Astrocyte (in vitro differentiated cells and primary cell): ENCODE measurements around the gene RNFT2. TPM values are rescaled to one million over a fixed set of nuclear protein-coding genes. Genes with fewer than 3 reads are reported as not detected.

Experiments used
- DNase-seq: peaks from one replicate; pipeline ENCODE4 v3.0.0-alpha.2; 2010; ENCODE audit warnings: low read depth
- FAIRE-seq: peaks from 2 replicates; lab custom pipeline; 2011; peaks lifted over from hg19 to GRCh38; lab: Jason Lieb, UNC
- H2AFZ ChIP-seq: 2 replicates; pipeline ENCODE4 v1.6.0; 2012; ENCODE audit warnings: low read depth, low read length, inconsistent platforms
- H3K27ac ChIP-seq: 2 replicates; pipeline ENCODE4 v1.5.1; 2011; ENCODE audit warnings: low read depth, low read length, inconsistent platforms
- H3K27me3 ChIP-seq: 2 replicates; pipeline ENCODE4 v1.6.0; 2011; ENCODE audit warnings: low read length, inconsistent platforms; ENCODE audit not compliant: insufficient read depth
- H3K36me3 ChIP-seq: 2 replicates; pipeline ENCODE4 v1.5.1; 2011; ENCODE audit warnings: low read length, inconsistent platforms; ENCODE audit not compliant: insufficient read depth
- H3K4me1 ChIP-seq: 2 replicates; pipeline ENCODE4 v1.5.1; 2011; ENCODE audit warnings: low read length, inconsistent platforms; ENCODE audit not compliant: insufficient read depth
- H3K4me2 ChIP-seq: 2 replicates; pipeline ENCODE4 v1.6.0; 2012; ENCODE audit warnings: low read length, inconsistent platforms
- H3K4me3 ChIP-seq: 2 replicates; pipeline ENCODE4 v1.5.1; 2011; ENCODE audit warnings: low read depth, mild to moderate bottlenecking, low read length, inconsistent platforms; ENCODE audit not compliant: insufficient read depth
- H3K79me2 ChIP-seq: 2 replicates; pipeline ENCODE4 v1.6.0; 2012; ENCODE audit warnings: mild to moderate bottlenecking, low read length, inconsistent platforms; ENCODE audit not compliant: insufficient read depth
- H3K9ac ChIP-seq: 2 replicates; pipeline ENCODE4 v1.6.0; 2012; ENCODE audit warnings: mild to moderate bottlenecking, low read length, inconsistent platforms
- H3K9me3 ChIP-seq: 2 replicates; pipeline ENCODE4 v1.5.1; 2012; ENCODE audit warnings: low read depth, mild to moderate bottlenecking, low read length, inconsistent platforms; ENCODE audit not compliant: insufficient read depth
- H4K20me1 ChIP-seq: 2 replicates; pipeline ENCODE4 v1.6.0; 2012; ENCODE audit warnings: low read length, inconsistent platforms; ENCODE audit not compliant: insufficient read depth
- H3K27ac Mint-ChIP-seq: one replicate; pipeline ENCODE4 v1.8.0; 2021; ENCODE audit warnings: mild to moderate bottlenecking, mixed read lengths; ENCODE audit not compliant: unreplicated experiment
- H3K27me3 Mint-ChIP-seq: one replicate; pipeline ENCODE4 v1.8.0; 2021; ENCODE audit warnings: low read depth, mixed read lengths; ENCODE audit not compliant: unreplicated experiment
- H3K36me3 Mint-ChIP-seq: one replicate; pipeline ENCODE4 v1.8.0; 2021; ENCODE audit warnings: low read depth, mixed read lengths; ENCODE audit not compliant: unreplicated experiment
- H3K4me1 Mint-ChIP-seq: one replicate; pipeline ENCODE4 v1.8.0; 2021; ENCODE audit warnings: low read depth, mixed read lengths; ENCODE audit not compliant: unreplicated experiment
- H3K4me3 Mint-ChIP-seq: one replicate; pipeline ENCODE4 v1.8.0; 2021; ENCODE audit warnings: mild to moderate bottlenecking, moderate library complexity, mixed read lengths; ENCODE audit not compliant: unreplicated experiment
- H3K9me3 Mint-ChIP-seq: one replicate; pipeline ENCODE4 v1.8.0; 2021; ENCODE audit warnings: mild to moderate bottlenecking, mixed read lengths; ENCODE audit not compliant: unreplicated experiment
- CTCF ChIP-seq: IDR thresholded peaks from 2 replicates; pipeline ENCODE4 v1.5.1; 2011; ENCODE audit warnings: low read depth, mild to moderate bottlenecking, inconsistent platforms, low read length, moderate library complexity; ENCODE audit not compliant: insufficient read depth
- EZH2 ChIP-seq: IDR thresholded peaks from 2 replicates; pipeline ENCODE4 v1.6.1; 2012; ENCODE audit warnings: mild to moderate bottlenecking, low read length, inconsistent platforms; ENCODE audit not compliant: insufficient read depth
- total RNA-seq: library from RNA; stranded (reverse); gene quantifications from 2 replicates; pipeline ENCODE4 v1.2.1, GENCODE V29; 2021

RNFT2 gene
- total RNA-seq, 1 donor from 2014 or later, result 8.9 TPM

- Histone ChIP-seq H3K4me3 (no peak overlapping the region), H3K27ac (no peak overlapping the region), H3K4me1 (peaks cover 23% of the 10 kb centered on the region), H4K20me1 (no peaks in the 10 kb centered on the region), H3K4me2 (no peak overlapping the region), H3K9ac (no peak overlapping the region), H2AFZ (no peak overlapping the region), H3K9me3 (no peaks in the 10 kb centered on the region), H3K36me3 (no peaks in the 10 kb centered on the region), H3K79me2 (no peaks in the 10 kb centered on the region), H3K27me3 (peaks cover 12% of the 10 kb centered on the region)
- Mint-ChIP-seq H3K27me3 (no peaks in the 10 kb centered on the region), H3K4me3 (no peak overlapping the region), H3K4me1 (peaks cover 30% of the 10 kb centered on the region), H3K36me3 (no peaks in the 10 kb centered on the region), H3K27ac (peak overlapping the region; percentile 70), H3K9me3 (peaks cover 3% of the 10 kb centered on the region)
- peak; percentile 51 for TF ChIP-seq CTCF
- TF ChIP-seq EZH2, result no peak
- no peak for FAIRE-seq
- DNase-seq, result peak; percentile 46
Observed at GRCh38 chr12:116863275-116863767, 125.2 kb downstream of the RNFT2 start.

- peak overlapping the region; percentile 53 for H3K27ac ChIP-seq
- Mint-ChIP-seq H3K27ac (peak overlapping the region; percentile 36), H3K9me3 (peaks cover 3% of the 10 kb centered on the region), H3K4me3 (peak overlapping the region; percentile 40), H3K4me1 (peaks cover 26% of the 10 kb centered on the region), H3K36me3 (no peaks in the 10 kb centered on the region), H3K27me3 (peaks cover 2% of the 10 kb centered on the region)
- H3K9ac ChIP-seq, result peak overlapping the region; percentile 21
- FAIRE-seq (no peak), DNase-seq (peak; percentile 87)
- peaks cover 7% of the 10 kb centered on the region for H3K27me3 ChIP-seq
- no peaks in the 10 kb centered on the region for H4K20me1 ChIP-seq
- peaks cover 23% of the 10 kb centered on the region for H3K4me1 ChIP-seq
- no peaks in the 10 kb centered on the region for H3K36me3 ChIP-seq
- TF ChIP-seq CTCF (no peak), EZH2 (no peak)
- H3K4me3 ChIP-seq, result no peak overlapping the region
- H3K79me2 ChIP-seq, result no peaks in the 10 kb centered on the region
- peak overlapping the region; percentile 57 for H3K4me2 ChIP-seq
- no peaks in the 10 kb centered on the region for H3K9me3 ChIP-seq
- peak overlapping the region; percentile 12 for H2AFZ ChIP-seq
Observed at GRCh38 chr12:116864371-116865160, 126.5 kb downstream of the RNFT2 start.

DNA sequence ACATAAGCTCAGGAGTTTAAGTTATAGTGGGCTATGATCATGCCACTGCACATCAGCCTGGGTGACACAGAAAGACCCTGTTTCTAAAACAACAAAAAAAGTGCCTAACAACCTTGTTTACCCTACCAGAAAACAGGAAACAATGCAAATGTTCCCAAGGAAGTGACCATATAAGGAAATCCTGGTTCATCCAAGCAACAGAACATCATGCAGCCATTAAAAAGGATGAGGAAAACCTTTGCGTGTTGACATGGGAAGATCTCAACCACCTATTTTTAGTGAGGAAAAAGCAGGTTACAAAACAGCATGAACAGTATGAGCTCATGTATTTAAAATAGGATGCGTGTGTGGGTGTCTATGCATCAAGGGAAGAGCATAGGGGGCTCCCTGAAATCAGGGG, 129.4 kb downstream of the RNFT2 start:
- FAIRE-seq (no peak), DNase-seq (no peak)
- no peak overlapping the region for H3K9ac ChIP-seq
- H3K27ac ChIP-seq, result no peak overlapping the region
- no peaks in the 10 kb centered on the region for H4K20me1 ChIP-seq
- no peaks in the 10 kb centered on the region for H3K79me2 ChIP-seq
- H3K4me1 ChIP-seq, result peaks cover 10% of the 10 kb centered on the region
- H3K36me3 Mint-ChIP-seq, result peaks cover 1% of the 10 kb centered on the region
- H3K9me3 Mint-ChIP-seq, result no peaks in the 10 kb centered on the region
- no peak overlapping the region for H3K27ac Mint-ChIP-seq
- H3K27me3 Mint-ChIP-seq, result peaks cover 6% of the 10 kb centered on the region
- no peaks in the 10 kb centered on the region for H3K9me3 ChIP-seq
- H3K27me3 ChIP-seq, result peaks cover 6% of the 10 kb centered on the region
- no peaks in the 10 kb centered on the region for H3K36me3 ChIP-seq
- no peak for TF ChIP-seq CTCF
- TF ChIP-seq EZH2, result no peak
- no peak overlapping the region for H2AFZ ChIP-seq
- H3K4me3 ChIP-seq, result no peak overlapping the region
- peaks cover 11% of the 10 kb centered on the region for H3K4me1 Mint-ChIP-seq
- no peak overlapping the region for H3K4me2 ChIP-seq
- no peak overlapping the region for H3K4me3 Mint-ChIP-seq
